Transverse colon (tissue), 4 donors: ENCODE measurements around the gene ZNF684.
A peak's percentile ranks its signal among the peaks of the same experiment; 100 is the strongest.

ENCODE experiments used
- CTCF ChIP-seq, 5 experiments: fragments of 200-600 bp in 3 of 5; fragments of 450-650 bp in 2 of 5; sonication (generic) in 3 of 5; IDR thresholded peaks; 1 replicate in 2 of 5; 2 replicates in 3 of 5; pipeline ENCODE4 v1.5.1; 2016 to 2017; ENCODE audit warnings: antibody characterized with exemption in 5 of 5, inconsistent platforms in 3 of 5, mild to moderate bottlenecking in 2 of 5, moderate library complexity in 1 of 5
- EP300 ChIP-seq: sonication (generic); formaldehyde crosslinking; IDR thresholded peaks from one replicate; pipeline ENCODE4 v1.6.1; 2017; ENCODE audit warnings: antibody characterized with exemption, low read depth
- POLR2A ChIP-seq: fragments of 450-650 bp; IDR thresholded peaks from one replicate; pipeline ENCODE4 v1.6.1; 2016; ENCODE audit warnings: antibody characterized with exemption, mild to moderate bottlenecking, moderate library complexity
- POLR2AphosphoS5 ChIP-seq, 3 donors: sonication (generic); formaldehyde crosslinking; IDR thresholded peaks; one replicate each; pipeline ENCODE4 v1.6.1; 2016; ENCODE audit warnings: antibody characterized with exemption in 3 of 3

GRCh38 chr1:40532844-40533424 lies 1.5 kb downstream of the ZNF684 start:
- TF ChIP-seq POLR2A, result no peak
- peak; percentile 51 to 62 (median 57) for TF ChIP-seq CTCF (IDR thresholded peaks at IDR 0.05)
- no peak for TF ChIP-seq EP300
- no peak for TF ChIP-seq POLR2AphosphoS5 (IDR thresholded peaks at IDR 0.05)
